TTC549 (cell line): ENCODE measurements around the gene TMCO2.
"Not testable (repeated sequence)": the region's sequence is repeated elsewhere in the genome, so short reads cannot be mapped to it uniquely, and the experiment has no call there.

Experiments used
- FAIRE-seq: peaks from 2 replicates; lab custom pipeline; 2012; peaks lifted over from hg19 to GRCh38; lab: Jason Lieb, UNC

TMCO2 gene

GRCh38 chr1:40247655-40248054 is at the start of gene TMCO2:
TSS of gene TMCO2 (plus strand) at chr1:40247937. CDS start at chr1:40247994, 57 bp downstream.
- no peak for FAIRE-seq

- no peak for FAIRE-seq
Observed at GRCh38 chr1:40199126-40199525, 48.6 kb upstream of the TMCO2 start.

GRCh38 chr1:40204856-40205255 is 42.9 kb upstream of the TMCO2 start:
- FAIRE-seq: no peak

- no peak for FAIRE-seq
Observed at GRCh38 chr1:40210511-40211204, 37.1 kb upstream of the TMCO2 start.

- no peak for FAIRE-seq
Observed at GRCh38 chr1:40218333-40218732, 29.4 kb upstream of the TMCO2 start.

GRCh38 chr1:40221471-40221905 is 26.2 kb upstream of the TMCO2 start:
- FAIRE-seq: not testable (repeated sequence)

- FAIRE-seq: no peak
Observed at GRCh38 chr1:40221977-40222772, 25.6 kb upstream of the TMCO2 start.

GRCh38 chr1:40224040-40224439 is 23.7 kb upstream of the TMCO2 start:
- no peak for FAIRE-seq

GRCh38 chr1:40226192-40226591 is 21.5 kb upstream of the TMCO2 start:
- no peak for FAIRE-seq

GRCh38 chr1:40232444-40232843 is 15.3 kb upstream of the TMCO2 start:
- no peak for FAIRE-seq

GRCh38 chr1:40239626-40240025 is 8.1 kb upstream of the TMCO2 start:
- FAIRE-seq: no peak

GRCh38 chr1:40240390-40240789 is 7.3 kb upstream of the TMCO2 start:
- no peak for FAIRE-seq

GRCh38 chr1:40241362-40241761 is 6.4 kb upstream of the TMCO2 start:
- FAIRE-seq: no peak

GRCh38 chr1:40243351-40243750 is 4.4 kb upstream of the TMCO2 start:
- FAIRE-seq: no peak

- no peak for FAIRE-seq
Observed at GRCh38 chr1:40244138-40244744, 3.5 kb upstream of the TMCO2 start.

GRCh38 chr1:40245686-40246085 is 2.1 kb upstream of the TMCO2 start:
- no peak for FAIRE-seq

GRCh38 chr1:40248412-40248811 is 675 bp downstream of the TMCO2 start:
- FAIRE-seq: no peak

GRCh38 chr1:40251456-40251855 is 3.7 kb downstream of the TMCO2 start:
- no peak for FAIRE-seq

- FAIRE-seq: no peak
Observed at GRCh38 chr1:40252601-40253000, 4.9 kb downstream of the TMCO2 start.

GRCh38 chr1:40255231-40255630 is 7.5 kb downstream of the TMCO2 start:
- FAIRE-seq: no peak

- FAIRE-seq: no peak
Observed at GRCh38 chr1:40256401-40257084, 8.8 kb downstream of the TMCO2 start.

GRCh38 chr1:40257313-40257687 is 9.6 kb downstream of the TMCO2 start:
- no peak for FAIRE-seq
